Epithelial cell of proximal tubule (primary cell): Measurements from ENCODE around the gene ALDH3B2. TPM values are rescaled to one million over a fixed set of nuclear protein-coding genes. Genes with fewer than 3 reads are reported as not detected.
"Not testable (repeated sequence)": the region's sequence is repeated elsewhere in the genome, so short reads cannot be mapped to it uniquely, and the experiment has no call there.

Experiments used
- DNase-seq: peaks from one replicate; pipeline ENCODE4 v3.0.0-alpha.2; 2011; ENCODE audit warnings: low read depth
- H3K4me3 ChIP-seq: 2 replicates; pipeline ENCODE4 v1.5.1; 2011; ENCODE audit warnings: low read depth, mild to moderate bottlenecking, low read length
- total RNA-seq: library from RNA; depleted of rRNA; stranded (reverse); fragments of >200 nt; gene quantifications from 2 replicates; pipeline ENCODE4 v1.2.3, GENCODE V29; 2015
- TF ChIP-seq, protein P1 (sequence below): conservative IDR thresholded peaks from 2 replicates; pipeline ENCODE4 v1.5.1; 2012; ENCODE audit warnings: low read depth, mild to moderate bottlenecking, low read length

Gene ALDH3B2
- total RNA-seq, 1 donor from 2014 or later, result not detected

DNA sequence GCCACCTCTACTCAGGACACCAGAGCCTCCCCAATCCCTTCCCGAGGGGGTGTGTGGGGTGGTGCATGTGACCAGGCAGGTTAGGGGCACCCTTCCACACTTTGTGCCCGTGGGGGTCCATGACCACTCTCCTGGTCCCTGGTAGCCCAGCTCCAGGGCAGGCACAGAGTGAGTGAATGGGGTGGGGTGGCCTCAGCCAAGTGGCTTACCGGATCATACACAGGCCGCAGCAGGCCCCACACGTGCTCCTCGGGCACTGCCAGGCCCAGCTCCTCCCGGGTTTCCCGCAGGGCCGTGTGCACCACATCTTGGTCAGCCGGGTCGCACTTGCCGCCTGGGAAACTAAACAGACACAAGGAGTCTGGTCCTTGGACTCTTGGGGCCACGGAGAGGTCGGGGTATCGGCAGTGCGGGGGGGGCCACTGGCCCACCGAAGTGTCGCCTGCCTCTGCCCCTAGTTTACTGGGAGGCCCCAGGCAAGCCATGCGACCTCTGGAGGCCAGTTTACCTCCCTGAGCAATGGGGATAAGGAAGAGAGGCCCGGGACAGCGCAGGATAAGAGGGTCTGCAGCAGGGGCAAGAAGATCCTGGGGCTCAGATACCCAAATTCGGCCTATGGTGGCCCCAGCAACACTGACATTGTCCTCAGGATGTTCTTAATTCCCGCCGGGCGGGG is 45.6 kb downstream of the ALDH3B2 start:
- H3K4me3 ChIP-seq, result peak overlapping the region; percentile 63
- TF ChIP-seq, protein P1, sequence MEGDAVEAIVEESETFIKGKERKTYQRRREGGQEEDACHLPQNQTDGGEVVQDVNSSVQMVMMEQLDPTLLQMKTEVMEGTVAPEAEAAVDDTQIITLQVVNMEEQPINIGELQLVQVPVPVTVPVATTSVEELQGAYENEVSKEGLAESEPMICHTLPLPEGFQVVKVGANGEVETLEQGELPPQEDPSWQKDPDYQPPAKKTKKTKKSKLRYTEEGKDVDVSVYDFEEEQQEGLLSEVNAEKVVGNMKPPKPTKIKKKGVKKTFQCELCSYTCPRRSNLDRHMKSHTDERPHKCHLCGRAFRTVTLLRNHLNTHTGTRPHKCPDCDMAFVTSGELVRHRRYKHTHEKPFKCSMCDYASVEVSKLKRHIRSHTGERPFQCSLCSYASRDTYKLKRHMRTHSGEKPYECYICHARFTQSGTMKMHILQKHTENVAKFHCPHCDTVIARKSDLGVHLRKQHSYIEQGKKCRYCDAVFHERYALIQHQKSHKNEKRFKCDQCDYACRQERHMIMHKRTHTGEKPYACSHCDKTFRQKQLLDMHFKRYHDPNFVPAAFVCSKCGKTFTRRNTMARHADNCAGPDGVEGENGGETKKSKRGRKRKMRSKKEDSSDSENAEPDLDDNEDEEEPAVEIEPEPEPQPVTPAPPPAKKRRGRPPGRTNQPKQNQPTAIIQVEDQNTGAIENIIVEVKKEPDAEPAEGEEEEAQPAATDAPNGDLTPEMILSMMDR, result no peak
- no peak for DNase-seq

DNA sequence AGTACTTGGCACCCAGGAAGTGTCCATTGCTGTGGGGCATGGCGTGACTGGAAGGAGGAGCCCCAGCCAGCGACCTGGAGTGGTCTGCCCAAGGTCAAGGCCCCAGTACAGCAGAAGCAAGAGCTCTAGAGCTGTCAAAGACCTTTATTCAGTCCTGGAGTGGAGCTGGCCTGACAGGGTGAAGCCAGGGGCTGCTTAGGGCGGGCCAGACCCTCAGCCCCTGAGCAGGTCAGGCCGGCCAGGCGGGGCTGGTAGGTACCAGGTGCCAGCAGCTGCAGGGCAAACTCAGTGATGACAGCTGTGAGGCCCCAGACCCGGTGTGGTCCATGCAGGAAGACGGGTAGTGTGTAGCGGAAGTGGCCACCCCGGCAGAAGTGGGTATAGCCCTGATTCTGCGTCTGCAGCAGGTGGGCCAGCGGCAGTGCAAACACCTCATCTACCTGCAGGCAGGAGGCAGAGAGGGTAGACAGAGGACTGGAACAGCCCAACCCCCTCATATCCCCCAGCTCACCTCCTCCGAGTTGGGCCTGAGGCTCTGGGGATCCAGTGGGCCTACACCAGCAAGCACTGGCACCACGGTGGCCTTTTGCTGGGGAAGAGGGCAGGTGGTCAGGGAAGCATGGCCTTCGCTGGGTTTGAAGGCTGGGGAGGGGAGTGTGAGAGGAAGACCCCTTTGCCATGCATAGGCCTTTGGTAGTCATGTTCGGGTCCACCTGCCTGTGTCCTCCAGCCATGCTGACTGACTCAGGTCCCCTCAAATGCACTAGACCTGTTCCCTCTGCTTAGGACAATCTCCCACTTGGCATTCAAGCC is 46.4 kb downstream of the ALDH3B2 start:
- TF ChIP-seq, protein P1, result no peak
- peak overlapping the region; percentile 63 for H3K4me3 ChIP-seq
- DNase-seq, result no peak

DNA sequence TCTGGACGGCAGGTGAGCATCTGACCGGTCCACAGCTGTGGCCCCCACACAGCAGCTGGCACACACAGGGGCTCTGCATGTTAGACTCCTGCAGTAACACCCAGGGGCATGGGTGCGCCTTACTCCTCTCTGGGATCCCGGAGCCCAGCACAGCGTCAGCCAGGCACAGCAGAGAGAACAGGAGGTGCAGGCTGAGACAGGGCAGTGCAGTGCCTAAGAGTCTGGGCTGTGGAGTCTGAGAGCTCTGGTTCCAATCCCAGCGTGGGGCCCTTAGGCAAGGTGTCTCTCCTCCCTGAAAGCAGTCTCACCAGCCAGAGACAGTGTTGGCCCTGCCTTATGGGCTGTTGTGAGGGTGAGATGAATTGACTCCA is 47.0 kb downstream of the ALDH3B2 start:
- H3K4me3 ChIP-seq, result no peak overlapping the region
- TF ChIP-seq, protein P1, result no peak
- DNase-seq, result no peak

DNA sequence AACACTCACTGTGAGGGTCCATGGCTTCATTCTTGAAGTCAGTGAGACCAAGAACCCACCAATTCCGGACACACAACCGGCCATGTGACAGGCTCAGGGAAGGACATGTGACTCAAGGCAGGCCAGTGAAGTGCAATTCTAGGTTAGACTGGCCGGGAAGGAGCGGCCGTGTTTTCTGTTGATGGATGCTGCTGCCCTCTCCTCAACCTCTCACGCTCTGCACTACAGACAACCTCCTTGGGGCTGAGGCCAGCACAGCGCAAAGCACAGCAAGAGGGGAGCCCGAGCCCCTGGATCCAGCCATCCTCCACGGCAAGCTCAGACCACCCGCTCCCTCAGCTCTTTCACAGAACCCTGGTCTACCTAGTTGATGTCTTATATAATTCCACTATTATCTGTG is 47.5 kb downstream of the ALDH3B2 start:
- TF ChIP-seq, protein P1, result no peak
- DNase-seq, result no peak
- H3K4me3 ChIP-seq, result no peak overlapping the region

DNA sequence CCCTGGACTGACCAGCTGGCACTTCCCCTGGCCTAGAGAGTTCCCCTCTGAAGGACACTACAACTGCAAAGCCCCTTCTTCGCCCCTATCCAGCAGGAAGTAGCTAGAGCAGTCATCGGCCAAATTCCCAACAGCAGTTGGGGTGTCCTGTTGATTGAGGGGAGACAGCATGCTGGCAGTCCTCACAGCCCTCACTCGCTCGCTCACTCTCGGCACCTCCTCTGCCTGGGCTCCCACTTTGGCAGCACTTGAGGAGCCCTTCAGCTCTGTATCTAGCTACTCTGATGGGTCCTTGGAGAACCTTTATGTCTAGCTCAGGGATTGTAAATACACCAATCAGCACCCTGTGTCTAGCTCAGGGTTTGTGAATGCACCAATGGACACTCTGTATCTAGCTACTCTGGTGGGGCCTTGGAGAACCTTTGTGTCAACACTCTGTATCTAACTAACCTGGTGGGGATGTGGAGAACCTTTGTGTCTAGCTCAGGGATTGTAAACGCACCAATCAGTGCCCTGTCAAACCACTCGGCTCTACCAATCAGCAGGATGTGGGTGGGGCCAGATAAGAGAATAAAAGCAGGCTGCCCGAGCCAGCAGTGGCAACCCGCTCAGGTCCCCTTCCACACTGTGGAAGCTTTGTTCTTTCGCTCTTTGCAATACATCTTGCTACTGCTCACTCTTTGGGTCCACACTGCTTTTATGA is 48.1 kb downstream of the ALDH3B2 start:
- DNase-seq, H3K4me3 ChIP-seq: not testable (repeated sequence)

DNA sequence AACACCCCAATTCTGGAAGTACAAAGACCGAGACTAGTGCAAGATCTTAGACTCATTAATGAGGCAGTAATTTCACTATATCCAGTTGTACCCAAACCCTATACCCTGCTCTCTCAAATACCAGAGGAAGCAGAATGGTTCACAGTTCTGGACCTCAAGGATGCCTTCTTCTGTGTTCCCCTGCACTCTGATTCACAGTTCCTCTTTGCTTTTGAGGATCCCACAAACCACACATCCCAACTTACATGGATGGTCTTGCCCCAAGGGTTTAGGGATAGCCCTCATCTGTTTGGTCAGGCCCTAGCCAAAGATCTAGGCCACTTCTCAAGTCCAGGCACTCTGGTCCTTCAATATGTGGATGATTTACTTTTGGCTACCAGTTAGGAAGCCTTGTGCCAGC is 50.6 kb downstream of the ALDH3B2 start:
- not testable (repeated sequence) for DNase-seq, H3K4me3 ChIP-seq

DNA sequence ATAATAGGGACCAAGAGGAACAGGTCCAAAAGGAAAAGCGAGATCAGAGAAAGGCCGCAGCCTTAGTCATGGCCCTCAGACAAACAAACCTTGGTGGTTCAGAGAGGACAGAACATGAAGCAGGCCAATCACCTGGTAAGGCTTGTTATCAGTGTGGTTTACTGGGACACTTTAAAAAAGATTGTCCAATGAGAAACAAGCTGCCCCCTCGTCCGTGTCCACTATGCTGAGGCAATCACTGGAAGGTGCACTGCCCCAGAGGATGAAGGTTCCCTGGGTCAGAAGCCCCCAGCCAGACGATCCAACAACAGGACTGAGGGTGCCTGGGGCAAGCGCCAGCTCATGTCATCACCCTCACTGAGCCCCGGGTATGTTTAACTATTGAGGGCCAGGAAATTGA is 51.5 kb downstream of the ALDH3B2 start:
- not testable (repeated sequence) for DNase-seq, H3K4me3 ChIP-seq

DNA sequence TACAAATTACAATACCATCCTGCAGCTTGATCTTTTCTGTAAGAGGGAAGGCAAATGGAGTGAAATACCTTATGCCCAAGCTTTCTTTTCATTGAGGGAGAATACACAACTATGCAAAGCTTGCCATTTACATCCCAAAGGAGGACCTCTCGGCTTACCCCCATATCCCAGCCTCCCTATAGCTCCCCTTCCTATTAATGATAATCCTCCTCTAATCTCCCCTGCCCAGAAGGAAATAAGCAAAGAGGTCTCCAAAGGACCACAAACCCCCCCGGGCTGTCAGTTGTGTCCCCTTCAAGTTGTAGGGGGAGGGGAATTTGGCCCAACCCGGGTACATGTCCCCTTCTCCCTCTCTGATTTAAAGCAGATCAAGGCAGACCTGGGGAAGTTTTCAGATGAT is 52.5 kb downstream of the ALDH3B2 start:
- DNase-seq, H3K4me3 ChIP-seq: not testable (repeated sequence)

DNA sequence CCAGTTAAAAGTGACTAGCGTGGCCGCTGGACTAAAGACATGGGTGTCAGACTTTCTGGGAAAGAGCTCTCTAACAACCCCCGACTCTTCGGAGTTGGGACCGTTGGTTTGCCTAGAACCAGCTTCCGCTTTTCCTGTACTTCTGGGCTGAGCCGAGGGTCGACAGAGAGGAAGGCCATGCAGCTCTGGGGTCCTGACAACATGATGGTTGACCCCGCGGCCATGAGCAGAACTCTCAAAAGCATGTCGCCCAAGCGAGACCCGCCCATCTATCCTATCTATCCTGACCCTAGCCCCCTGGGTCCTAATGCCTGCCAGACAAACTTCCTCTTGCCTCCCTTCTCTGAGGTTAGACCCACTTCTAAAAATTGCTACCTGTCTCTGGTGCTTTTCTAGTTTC is 53.8 kb downstream of the ALDH3B2 start:
- DNase-seq, H3K4me3 ChIP-seq: not testable (repeated sequence)

DNA sequence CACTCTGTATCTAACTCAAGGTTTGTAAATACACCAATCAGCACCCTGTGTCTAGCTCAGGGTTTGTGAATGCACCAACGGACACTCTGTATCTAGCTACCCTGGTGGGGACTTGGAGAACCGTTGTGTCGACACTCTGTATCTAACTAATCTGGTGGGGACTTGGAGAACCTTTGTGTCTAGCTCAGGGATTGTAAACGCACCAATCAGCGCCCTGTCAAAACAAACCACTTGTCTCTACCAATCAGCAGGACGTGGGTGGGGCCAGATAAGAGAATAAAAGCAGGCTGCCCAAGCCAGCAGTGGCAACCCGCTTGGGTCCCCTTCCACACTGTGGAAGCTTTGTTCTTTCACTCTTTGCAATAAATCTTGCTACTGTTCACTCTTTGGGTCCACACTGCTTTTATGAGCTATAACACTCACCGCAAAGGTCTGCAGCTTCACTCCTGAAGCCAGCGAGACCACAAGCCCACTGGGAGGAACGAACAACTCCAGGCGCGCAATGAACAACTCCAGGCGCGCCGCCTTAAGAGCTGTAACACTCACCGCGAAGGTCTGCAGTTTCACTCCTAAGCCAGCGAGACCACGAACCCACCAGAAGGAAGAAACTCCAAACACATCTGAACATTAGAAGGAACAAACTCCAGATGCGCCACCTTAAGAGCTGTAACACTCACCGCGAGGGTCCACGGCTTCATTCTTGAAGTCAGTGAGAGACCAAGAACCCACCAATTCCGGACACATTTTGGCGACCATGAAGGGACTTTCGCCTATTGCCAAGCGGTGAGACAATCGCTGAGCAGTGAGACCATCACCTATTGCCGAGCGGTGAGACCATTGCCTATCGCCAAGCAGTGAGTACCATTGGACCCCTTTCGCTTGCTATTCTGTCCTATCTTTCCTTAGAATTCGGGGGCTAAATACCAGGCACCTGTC is 54.5 kb downstream of the ALDH3B2 start:
- not testable (repeated sequence) for DNase-seq, H3K4me3 ChIP-seq

DNA sequence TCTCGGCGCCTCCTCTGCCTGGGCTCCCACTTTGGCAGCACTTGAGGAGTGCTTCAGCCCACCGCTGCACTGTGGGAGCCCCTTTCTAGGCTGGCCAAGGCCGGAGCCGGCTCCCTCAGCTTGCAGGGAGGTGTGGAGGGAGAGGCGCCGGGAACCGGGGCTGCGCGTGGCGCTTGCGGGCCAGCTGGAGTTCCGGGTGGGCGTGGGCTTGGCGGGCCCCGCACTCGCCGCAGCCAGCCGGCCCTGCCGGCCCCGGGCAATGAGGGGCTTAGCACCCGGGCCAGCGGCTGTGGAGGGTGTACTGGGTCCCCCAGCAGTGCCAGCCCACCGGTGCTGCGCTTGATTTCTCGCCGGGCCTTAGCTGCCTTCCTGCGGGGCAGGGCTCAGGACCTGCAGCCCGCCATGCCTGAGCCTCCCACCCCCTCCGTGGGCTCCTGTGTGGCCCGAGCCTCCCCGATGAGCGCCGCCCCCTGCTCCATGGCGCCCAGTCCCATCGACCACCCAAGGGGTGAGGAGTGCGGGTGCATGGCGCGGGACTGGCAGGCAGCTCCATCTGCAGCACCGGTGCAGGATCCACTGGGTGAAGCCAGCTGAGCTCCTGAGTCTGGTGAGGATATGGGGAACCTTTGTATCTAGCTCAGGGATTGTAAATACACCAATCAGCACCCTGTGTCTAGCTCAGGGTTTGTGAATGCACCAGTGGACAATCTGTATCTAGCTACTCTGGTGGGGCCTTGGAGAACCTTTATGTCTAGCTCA is 55.3 kb downstream of the ALDH3B2 start:
- DNase-seq, result not testable (repeated sequence)

More for the DNA sequence above, 55.3 kb downstream of the ALDH3B2 start:
- not testable (repeated sequence) for H3K4me3 ChIP-seq
